HepG2 (cell line): ENCODE measurements around the gene NUTF2. TPM values are rescaled to one million over a fixed set of nuclear protein-coding genes. Genes with fewer than 3 reads are reported as not detected.

Experiments
- ARNTL ChIP-seq: sonication (generic); formaldehyde crosslinking; IDR thresholded peaks from 2 replicates; pipeline ENCODE4 v1.4.0; 2020; ENCODE audit warnings: mild to moderate bottlenecking, missing genetic modification reagents
- GATA4 ChIP-seq: sonication (generic); IDR thresholded peaks from 2 replicates; pipeline ENCODE4 v1.6.1; 2016; ENCODE audit warnings: antibody characterized with exemption, low read depth, borderline replicate concordance
- KLF15 ChIP-seq: sonication (generic); formaldehyde crosslinking; IDR thresholded peaks from 2 replicates; pipeline ENCODE4 v1.8.1; 2023; ENCODE audit warnings: borderline replicate concordance, mild to moderate bottlenecking, inconsistent platforms, missing genetic modification reagents, mixed read lengths
- KLF6 ChIP-seq: IDR thresholded peaks from 2 replicates; pipeline ENCODE4 v1.8.0; 2016; ENCODE audit warnings: missing biosample characterization, missing genetic modification reagents
- NFE2L2 ChIP-seq: fragments of 150-350 bp; IDR thresholded peaks from 2 replicates; pipeline ENCODE4 v1.6.1; 2014; ENCODE audit warnings: low read length
- PAF1 ChIP-seq: IDR thresholded peaks from 2 replicates; pipeline ENCODE4 v1.6.1; 2016; ENCODE audit warnings: missing genetic modification reagents, missing compliant biosample characterization
- SOX5 ChIP-seq: IDR thresholded peaks from 2 replicates; pipeline ENCODE4 v1.6.1; 2016; ENCODE audit warnings: borderline replicate concordance
- THAP11 ChIP-seq: IDR thresholded peaks from 2 replicates; pipeline ENCODE4 v1.6.1; 2016; ENCODE audit warnings: missing biosample characterization, missing genetic modification reagents
- THAP9 ChIP-seq: sonication (generic); formaldehyde crosslinking; IDR thresholded peaks from 2 replicates; pipeline ENCODE4; 2020; ENCODE audit warnings: missing genetic modification reagents, mild to moderate bottlenecking, borderline replicate concordance
- TRAFD1 ChIP-seq: sonication (generic); formaldehyde crosslinking; IDR thresholded peaks from 2 replicates; pipeline ENCODE4 v1.5.1; 2020; ENCODE audit warnings: missing genetic modification reagents, mild to moderate bottlenecking, borderline replicate concordance
- XRCC5 ChIP-seq: fragments of 200-400 bp; formaldehyde crosslinking; optimal IDR thresholded peaks from 2 replicates; pipeline ENCODE3; 2017; ENCODE audit warnings: mild to moderate bottlenecking, low read length
- ZBTB14 ChIP-seq: sonication (generic); formaldehyde crosslinking; IDR thresholded peaks from 2 replicates; pipeline ENCODE4 v1.4.0; 2020; ENCODE audit warnings: missing genetic modification reagents
- ZBTB7A ChIP-seq: sonication (generic); formaldehyde crosslinking; IDR thresholded peaks from 2 replicates; pipeline ENCODE4 v1.8.0; 2022; ENCODE audit warnings: mild to moderate bottlenecking, missing genetic modification reagents
- ZNF253 ChIP-seq: sonication (generic); formaldehyde crosslinking; IDR thresholded peaks from 2 replicates; pipeline ENCODE4 v1.8.0; 2022; ENCODE audit warnings: mild to moderate bottlenecking, missing genetic modification reagents, borderline replicate concordance
- ZNF572 ChIP-seq: sonication (generic); formaldehyde crosslinking; IDR thresholded peaks from 2 replicates; pipeline ENCODE4 v1.5.1; 2020; ENCODE audit warnings: mild to moderate bottlenecking, missing genetic modification reagents
- ZNF788 ChIP-seq: sonication (generic); formaldehyde crosslinking; IDR thresholded peaks from 2 replicates; pipeline ENCODE4 v1.5.0; 2020; ENCODE audit warnings: mild to moderate bottlenecking, missing genetic modification reagents, borderline replicate concordance
- polyA plus RNA-seq, 8 experiments: library from polyadenylated mRNA; depleted of rRNA in 3 of 8; stranded (reverse) in 7 of 8; unstranded in 1 of 8; fragments of >200 nt; fragmentation: Illumina TruSeq in 4 of 8; extraction: Trizol in 4 of 8; gene quantifications; 2 replicates each; pipeline versions ENCODE4 v1.2.1 to v1.2.3, GENCODE V29; 2011 to 2016; ENCODE audit warnings: low read depth in 4 of 8, missing spikeins in 1 of 8, mixed read lengths in 1 of 8; ENCODE audit not compliant: insufficient read depth in 1 of 8
- total RNA-seq, 5 experiments: library from RNA; depleted of rRNA; stranded (reverse); fragments of >200 nt; fragmentation: Illumina TruSeq; extraction: Trizol; gene quantifications; 2 replicates each; pipeline ENCODE4 v1.2.3, GENCODE V29; 2016; ENCODE audit warnings: low read depth in 1 of 5
- TF ChIP-seq, protein P1 (sequence below): sonication (generic); formaldehyde crosslinking; IDR thresholded peaks from 2 replicates; pipeline ENCODE4 v1.5.1; 2020; ENCODE audit warnings: mild to moderate bottlenecking, missing genetic modification reagents, moderate library complexity
- TF ChIP-seq, protein P2 (sequence below): IDR thresholded peaks from 2 replicates; pipeline ENCODE4 v1.6.1; 2016
- TF ChIP-seq, protein P3 (sequence below): sonication (generic); formaldehyde crosslinking; IDR thresholded peaks from 2 replicates; pipeline ENCODE4 v1.5.1; 2020; ENCODE audit warnings: missing genetic modification reagents, mild to moderate bottlenecking, borderline replicate concordance

NUTF2 gene
- total and polyA plus RNA-seq, 2 of the 13 experiments (the other 11 are each of a cell fraction or from before 2014, with no cell fraction given): 168 to 214 TPM

- TF ChIP-seq GATA4: peak; percentile 75
- 0 out of 2 replicates have a peak, but pooled peaks have one; percentile 18 for TF ChIP-seq ZNF253 (CRISPR knock-in tag)
- TF ChIP-seq, protein P1, sequence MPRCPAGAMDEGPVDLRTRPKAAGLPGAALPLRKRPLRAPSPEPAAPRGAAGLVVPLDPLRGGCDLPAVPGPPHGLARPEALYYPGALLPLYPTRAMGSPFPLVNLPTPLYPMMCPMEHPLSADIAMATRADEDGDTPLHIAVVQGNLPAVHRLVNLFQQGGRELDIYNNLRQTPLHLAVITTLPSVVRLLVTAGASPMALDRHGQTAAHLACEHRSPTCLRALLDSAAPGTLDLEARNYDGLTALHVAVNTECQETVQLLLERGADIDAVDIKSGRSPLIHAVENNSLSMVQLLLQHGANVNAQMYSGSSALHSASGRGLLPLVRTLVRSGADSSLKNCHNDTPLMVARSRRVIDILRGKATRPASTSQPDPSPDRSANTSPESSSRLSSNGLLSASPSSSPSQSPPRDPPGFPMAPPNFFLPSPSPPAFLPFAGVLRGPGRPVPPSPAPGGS (CRISPR knock-in tag): peak; percentile 81
- TF ChIP-seq ZNF788 (CRISPR knock-in tag): peak; percentile 96
- TF ChIP-seq ZBTB14: no peak; the same call in 1 of the 2 replicates
- TF ChIP-seq, protein P2, sequence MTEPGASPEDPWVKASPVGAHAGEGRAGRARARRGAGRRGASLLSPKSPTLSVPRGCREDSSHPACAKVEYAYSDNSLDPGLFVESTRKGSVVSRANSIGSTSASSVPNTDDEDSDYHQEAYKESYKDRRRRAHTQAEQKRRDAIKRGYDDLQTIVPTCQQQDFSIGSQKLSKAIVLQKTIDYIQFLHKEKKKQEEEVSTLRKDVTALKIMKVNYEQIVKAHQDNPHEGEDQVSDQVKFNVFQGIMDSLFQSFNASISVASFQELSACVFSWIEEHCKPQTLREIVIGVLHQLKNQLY (CRISPR knock-in tag): peak; percentile 26; the same call in 1 of the 2 replicates
- peak; percentile 94; the same call in 1 of the 2 replicates for TF ChIP-seq ZNF572 (CRISPR knock-in tag)
- peak; percentile 73; the same call in 1 of the 2 replicates for TF ChIP-seq SOX5 (CRISPR knock-in tag)
- TF ChIP-seq NFE2L2: no peak
- TF ChIP-seq KLF15 (CRISPR knock-in tag): peak; percentile 54; the same call in 1 of the 2 replicates
- TF ChIP-seq ARNTL (CRISPR knock-in tag): peak; percentile 84
- 0 out of 2 replicates have a peak, but pooled peaks have one; percentile 24 for TF ChIP-seq KLF6
- peak; percentile 96 for TF ChIP-seq XRCC5
- TF ChIP-seq TRAFD1 (CRISPR knock-in tag): peak; percentile 97; the same call in 1 of the 2 replicates
- peak; percentile 98 for TF ChIP-seq THAP9 (CRISPR knock-in tag)
- no peak for TF ChIP-seq PAF1 (CRISPR knock-in tag)
- TF ChIP-seq, protein P3, sequence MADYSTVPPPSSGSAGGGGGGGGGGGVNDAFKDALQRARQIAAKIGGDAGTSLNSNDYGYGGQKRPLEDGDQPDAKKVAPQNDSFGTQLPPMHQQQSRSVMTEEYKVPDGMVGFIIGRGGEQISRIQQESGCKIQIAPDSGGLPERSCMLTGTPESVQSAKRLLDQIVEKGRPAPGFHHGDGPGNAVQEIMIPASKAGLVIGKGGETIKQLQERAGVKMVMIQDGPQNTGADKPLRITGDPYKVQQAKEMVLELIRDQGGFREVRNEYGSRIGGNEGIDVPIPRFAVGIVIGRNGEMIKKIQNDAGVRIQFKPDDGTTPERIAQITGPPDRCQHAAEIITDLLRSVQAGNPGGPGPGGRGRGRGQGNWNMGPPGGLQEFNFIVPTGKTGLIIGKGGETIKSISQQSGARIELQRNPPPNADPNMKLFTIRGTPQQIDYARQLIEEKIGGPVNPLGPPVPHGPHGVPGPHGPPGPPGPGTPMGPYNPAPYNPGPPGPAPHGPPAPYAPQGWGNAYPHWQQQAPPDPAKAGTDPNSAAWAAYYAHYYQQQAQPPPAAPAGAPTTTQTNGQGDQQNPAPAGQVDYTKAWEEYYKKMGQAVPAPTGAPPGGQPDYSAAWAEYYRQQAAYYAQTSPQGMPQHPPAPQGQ: no peak
- peak; percentile 98 for TF ChIP-seq THAP11 (CRISPR knock-in tag)
- peak; percentile 80 for TF ChIP-seq ZBTB7A (CRISPR knock-in tag)
Observed at GRCh38 chr16:67846320-67847063, at the start of gene NUTF2 (continued).
